HepG2 (cell line): Measurements from ENCODE around the gene C1orf159. TPM values are rescaled to one million over a fixed set of nuclear protein-coding genes. Genes with fewer than 3 reads are reported as not detected.

Experiments
- ATAC-seq: fragments of 200-7000 bp; cut with Tn5 transposase; 3 replicates; pipeline ENCODE4 v1.9.1; 2020; ENCODE audit warnings: mild to moderate bottlenecking, moderate library complexity
- BruUV-seq: library from RNA; stranded (reverse); fragments of 400-500 nt; replicated peaks from 2 replicates; lab custom pipeline; 2021; lab: Mats Ljungman, UMichigan
- CTCF ChIA-PET: fragments of 300-600 bp; formaldehyde crosslinking; extraction: SDS; loops from one replicate; lab custom pipeline; 2021; ENCODE audit warnings: low total read pairs, inconsistent platforms, low intra/inter-chr PET ratio; lab: Yijun Ruan, JAX
- POLR2A ChIA-PET: fragments of 350-600 bp; sonication (Branson Sonifier 250); formaldehyde crosslinking; loops from one replicate; lab custom pipeline; 2020; ENCODE audit warnings: antibody characterized with exemption, inconsistent platforms; lab: Yijun Ruan, JAX
- DNase-seq: peaks from one replicate; pipeline ENCODE4 v3.0.0-alpha.2; 2015; ENCODE audit warnings: low spot score
- FAIRE-seq: peaks from 3 replicates; lab custom pipeline; 2011; peaks lifted over from hg19 to GRCh38; lab: Jason Lieb, UNC
- H2AFZ ChIP-seq: one replicate; pipeline ENCODE4 v1.6.1; 2011; ENCODE audit warnings: low read length, inconsistent platforms
- H3K27ac ChIP-seq: fragments of 300-600 bp; 3 replicates; pipeline ENCODE4 v1.8.0; 2011; ENCODE audit warnings: mixed run types, mild to moderate bottlenecking, mixed read lengths, low read length, inconsistent platforms; ENCODE audit not compliant: insufficient read depth; ENCODE audit errors: extremely low read length
- H3K27me3 ChIP-seq, 2 experiments: fragments of 200-600 bp in 1 of 2; 2 replicates in 1 of 2; 3 replicates in 1 of 2; pipeline versions ENCODE4 v1.6.0 to v1.8.0; 2011; ENCODE audit warnings: low read length in 2 of 2, mild to moderate bottlenecking in 2 of 2, moderate library complexity in 2 of 2, inconsistent platforms in 1 of 2; ENCODE audit not compliant: insufficient read depth in 2 of 2, control insufficient read depth in 1 of 2
- H3K36me3 ChIP-seq, 2 experiments: fragments of 200-600 bp in 1 of 2; replicated peaks in 1 of 2; 2 replicates in 1 of 2; 3 replicates in 1 of 2; pipeline versions ENCODE4 v1.5.1 to v1.8.0; 2011; ENCODE audit warnings: low read length in 2 of 2, inconsistent platforms in 1 of 2; ENCODE audit not compliant: insufficient read depth in 2 of 2, control insufficient read depth in 1 of 2
- H3K4me1 ChIP-seq: 2 replicates; pipeline ENCODE4 v1.5.1; 2012; ENCODE audit warnings: low read length, inconsistent platforms; ENCODE audit not compliant: insufficient read depth
- H3K4me2 ChIP-seq: 2 replicates; pipeline ENCODE4 v1.6.0; 2011; ENCODE audit warnings: low read depth, low read length, inconsistent platforms
- H3K4me3 ChIP-seq, 3 experiments: fragments of 200-600 bp in 1 of 3; sonication (generic), shearing (Covaris generic) in 1 of 3; replicated peaks in 1 of 3; 2 replicates each; pipeline ENCODE4 v1.5.1; 2011 to 2016; ENCODE audit warnings: low read length in 3 of 3, inconsistent platforms in 2 of 3, low read depth in 2 of 3, mild to moderate bottlenecking in 2 of 3, control low read depth in 1 of 3, mixed read lengths in 1 of 3; ENCODE audit not compliant: insufficient read depth in 1 of 3
- H3K79me2 ChIP-seq: one replicate; pipeline ENCODE4 v1.6.1; 2011; ENCODE audit warnings: low read length, inconsistent platforms; ENCODE audit not compliant: insufficient read depth
- H3K9ac ChIP-seq: 2 replicates; pipeline ENCODE4 v1.6.0; 2011; ENCODE audit warnings: mild to moderate bottlenecking, low read depth, low read length, inconsistent platforms; ENCODE audit not compliant: insufficient read depth
- H3K9me3 ChIP-seq: 2 replicates; pipeline ENCODE4 v1.5.1; 2012; ENCODE audit warnings: mild to moderate bottlenecking, low read length
- H4K20me1 ChIP-seq: 2 replicates; pipeline ENCODE4 v1.6.0; 2011; ENCODE audit warnings: inconsistent platforms, mild to moderate bottlenecking, low read length, moderate library complexity; ENCODE audit not compliant: insufficient read depth
- MNT ChIP-seq: fragments of 450-650 bp; IDR thresholded peaks from 2 replicates; pipeline ENCODE4 v1.6.1; 2016
- TIGD3 ChIP-seq: sonication (generic); formaldehyde crosslinking; IDR thresholded peaks from 2 replicates; pipeline ENCODE4 v1.5.1; 2020; ENCODE audit warnings: mild to moderate bottlenecking, missing genetic modification reagents, borderline replicate concordance
- WGBS: methylation state at CpG from one replicate; pipeline ENCODE4 v1.1.6; 2017; ENCODE audit warnings: low lambda C conversion rate; 5-methylcytosine and 5-hydroxymethylcytosine counted together
- in situ Hi-C: cut with HindIII; loops from 2 replicates; pipeline ENCODE4 v1.10.0; 2017; ENCODE audit warnings: low pct_unique_long_range_greater_than_20kb; ENCODE audit not compliant: extremely low pct_ligation_motif_present
- intact Hi-C: fragments of 100-400 bp; cut with micrococcal nuclease; formaldehyde crosslinking; loops from one replicate; pipeline ENCODE4 v1.10.0; 2022; ENCODE audit not compliant: unreplicated experiment
- polyA plus RNA-seq, 8 experiments: library from polyadenylated mRNA; depleted of rRNA in 3 of 8; stranded (reverse) in 7 of 8; unstranded in 1 of 8; fragments of >200 nt; fragmentation: Illumina TruSeq in 4 of 8; extraction: Trizol in 4 of 8; gene quantifications; 2 replicates each; pipeline versions ENCODE4 v1.2.1 to v1.2.3, GENCODE V29; 2011 to 2016; ENCODE audit warnings: low read depth in 4 of 8, missing spikeins in 1 of 8, mixed read lengths in 1 of 8; ENCODE audit not compliant: insufficient read depth in 1 of 8
- total RNA-seq, 5 experiments: library from RNA; depleted of rRNA; stranded (reverse); fragments of >200 nt; fragmentation: Illumina TruSeq; extraction: Trizol; gene quantifications; 2 replicates each; pipeline ENCODE4 v1.2.3, GENCODE V29; 2016; ENCODE audit warnings: low read depth in 1 of 5

Gene C1orf159
- total and polyA plus RNA-seq, 2 of the 13 experiments (the other 11 are each of a cell fraction or from before 2014, with no cell fraction given): 3.8 to 6.7 TPM

- Histone ChIP-seq H2AFZ (no peak overlapping the region), H3K9me3 (peaks cover 10% of the 10 kb centered on the region), H3K27ac (no peak overlapping the region), H3K36me3 (peaks cover 5 to 7% of the 10 kb centered on the region in 2 experiments; a peak in 3 of 5 replicates), H3K9ac (no peak overlapping the region), H4K20me1 (no peaks in the 10 kb centered on the region), H3K4me1 (peaks cover 10% of the 10 kb centered on the region), H3K4me3 (no peak overlapping the region), H3K4me2 (no peak overlapping the region), H3K27me3 (peaks cover 0 to 3% of the 10 kb centered on the region in 2 experiments; a peak in 2 of 5 replicates), H3K79me2 (peaks cover 6% of the 10 kb centered on the region)
- no peak for ATAC-seq
- BruUV-seq: no TSS peak
- TF ChIP-seq TIGD3 (CRISPR knock-in tag) (no peak), MNT (peak; percentile 90)
- in situ Hi-C loops: no loop called here
- FAIRE-seq: no peak
- WGBS: 97% methylated on average over 30 of the region's 30 CpGs
- DNase-seq: no peak
- intact Hi-C loops: no loop called here
- ChIA-PET CTCF (no interaction called here), POLR2A (no interaction called here)
Measured at GRCh38 chr1:1112237-1112985, 3.5 kb downstream of the C1orf159 start.
